Measurements from ENCODE around the gene NR1I2. TPM values are rescaled to one million over a fixed set of nuclear protein-coding genes. Genes with fewer than 3 reads are reported as not detected.
A peak's percentile ranks its signal among the peaks of the same experiment; 100 is the strongest.

NR1I2 gene
- total and polyA plus RNA-seq, 2 donors (not counting 1 experiment from before 2014, with no cell fraction given): 0.03 TPM; not detected in 1

GRCh38 chr3:119826711-119827608, 45.1 kb downstream of the NR1I2 start:
- Histone ChIP-seq H3K9ac (ENCODE audit: insufficient read depth, low read length) (no peak overlapping the region), H3K9me3 (ENCODE audit: control insufficient read depth, insufficient read depth, low read depth, low read length) (no peaks in the 10 kb centered on the region), H3K4me3 (replicated peaks in 1 of 4; ENCODE audit: control extremely low read depth in 1 of 4, insufficient read depth in 1 of 4, low read depth in 3 of 4, low read length in 4 of 4) (no peak overlapping the region), H3K4me1 (ENCODE audit: control insufficient read depth, extremely low read depth, insufficient read depth, low read length) (no peaks in the 10 kb centered on the region), H3K4me2 (ENCODE audit: extremely low read depth, insufficient read depth, low read length) (no peak overlapping the region), H3K36me3 (ENCODE audit: control insufficient read depth, insufficient read depth, low read length) (no peaks in the 10 kb centered on the region), H2AFZ (ENCODE audit: low read length) (no peak overlapping the region), H3K79me2 (ENCODE audit: control insufficient read depth, insufficient read depth, low read length) (no peaks in the 10 kb centered on the region), H3K27ac (ENCODE audit: insufficient read depth, low read length) (no peak overlapping the region), H4K20me1 (ENCODE audit: control insufficient read depth, extremely low read depth, insufficient read depth, low read length) (peaks cover 1% of the 10 kb centered on the region), H3K27me3 (ENCODE audit: control insufficient read depth, insufficient read depth, low read length) (no peaks in the 10 kb centered on the region)
- DNase-seq (ENCODE audit: low read depth in 2 of 2): no peak
- TF ChIP-seq EZH2 (IDR thresholded peaks at IDR 0.05; ENCODE audit: low read length, missing control alignments): no peak
- no peak for TF ChIP-seq CTCF (conservative IDR thresholded peaks at IDR 0.05 in 1 of 2, IDR thresholded peaks at IDR 0.05 in 1 of 2; ENCODE audit: low read depth in 1 of 2, low read length in 2 of 2)

GRCh38 chr3:119829420-119829819, 47.5 kb downstream of the NR1I2 start:
- no peaks in the 10 kb centered on the region for H3K4me1 ChIP-seq (ENCODE audit: control insufficient read depth, extremely low read depth, insufficient read depth, low read length)
- no peak overlapping the region for H3K27ac ChIP-seq (ENCODE audit: insufficient read depth, low read length)
- H3K9ac ChIP-seq (ENCODE audit: insufficient read depth, low read length): no peak overlapping the region
- peak in 1 of 2 donors; percentile 13 for DNase-seq (ENCODE audit: low read depth in 2 of 2)
- H3K36me3 ChIP-seq (ENCODE audit: control insufficient read depth, insufficient read depth, low read length): no peaks in the 10 kb centered on the region
- no peak overlapping the region for H2AFZ ChIP-seq (ENCODE audit: low read length)
- peaks cover 1% of the 10 kb centered on the region for H4K20me1 ChIP-seq (ENCODE audit: control insufficient read depth, extremely low read depth, insufficient read depth, low read length)
- no peaks in the 10 kb centered on the region for H3K27me3 ChIP-seq (ENCODE audit: control insufficient read depth, insufficient read depth, low read length)
- H3K4me2 ChIP-seq (ENCODE audit: extremely low read depth, insufficient read depth, low read length): no peak overlapping the region
- no peaks in the 10 kb centered on the region for H3K9me3 ChIP-seq (ENCODE audit: control insufficient read depth, insufficient read depth, low read depth, low read length)
- no peaks in the 10 kb centered on the region for H3K79me2 ChIP-seq (ENCODE audit: control insufficient read depth, insufficient read depth, low read length)
- H3K4me3 ChIP-seq (replicated peaks in 1 of 4; ENCODE audit: control extremely low read depth in 1 of 4, insufficient read depth in 1 of 4, low read depth in 3 of 4, low read length in 4 of 4): no peak overlapping the region
- no peak for TF ChIP-seq CTCF (conservative IDR thresholded peaks at IDR 0.05 in 1 of 2, IDR thresholded peaks at IDR 0.05 in 1 of 2; ENCODE audit: low read depth in 1 of 2, low read length in 2 of 2)
- no peak for TF ChIP-seq EZH2 (IDR thresholded peaks at IDR 0.05; ENCODE audit: low read length, missing control alignments)

GRCh38 chr3:119831022-119831421, 49.1 kb downstream of the NR1I2 start:
- no peaks in the 10 kb centered on the region for H3K36me3 ChIP-seq (ENCODE audit: control insufficient read depth, insufficient read depth, low read length)
- DNase-seq (ENCODE audit: low read depth in 2 of 2): no peak
- H4K20me1 ChIP-seq (ENCODE audit: control insufficient read depth, extremely low read depth, insufficient read depth, low read length): peaks cover 1% of the 10 kb centered on the region

More at GRCh38 chr3:119831022-119831421, 49.1 kb downstream of the NR1I2 start:
- H3K4me3 ChIP-seq (replicated peaks in 1 of 4; ENCODE audit: control extremely low read depth in 1 of 4, insufficient read depth in 1 of 4, low read depth in 3 of 4, low read length in 4 of 4): no peak overlapping the region
- no peaks in the 10 kb centered on the region for H3K79me2 ChIP-seq (ENCODE audit: control insufficient read depth, insufficient read depth, low read length)
- H3K9ac ChIP-seq (ENCODE audit: insufficient read depth, low read length): no peak overlapping the region
- no peaks in the 10 kb centered on the region for H3K4me1 ChIP-seq (ENCODE audit: control insufficient read depth, extremely low read depth, insufficient read depth, low read length)
- no peak overlapping the region for H2AFZ ChIP-seq (ENCODE audit: low read length)
- no peaks in the 10 kb centered on the region for H3K27me3 ChIP-seq (ENCODE audit: control insufficient read depth, insufficient read depth, low read length)
- TF ChIP-seq EZH2 (IDR thresholded peaks at IDR 0.05; ENCODE audit: low read length, missing control alignments) (no peak), CTCF (conservative IDR thresholded peaks at IDR 0.05 in 1 of 2, IDR thresholded peaks at IDR 0.05 in 1 of 2; ENCODE audit: low read depth in 1 of 2, low read length in 2 of 2) (peak in 1 of 2 donors; percentile 20)
- H3K27ac ChIP-seq (ENCODE audit: insufficient read depth, low read length): no peak overlapping the region
- H3K4me2 ChIP-seq (ENCODE audit: extremely low read depth, insufficient read depth, low read length): no peak overlapping the region
- H3K9me3 ChIP-seq (ENCODE audit: control insufficient read depth, insufficient read depth, low read depth, low read length): no peaks in the 10 kb centered on the region

All from fibroblast of lung (primary cell).